ENCODE results near the gene MYH2.
"Not testable (repeated sequence)": the region's sequence is repeated elsewhere in the genome, so short reads cannot be mapped to it uniquely, and the experiment has no call there.

Gene MYH2

GRCh38 chr17:10549096-10549842, at the start of gene MYH2:
MYH2 (minus strand) TSS chr17:10549658; CDS start chr17:10547920, 1,738 bp downstream.
- DNase-seq = no peak

DNA sequence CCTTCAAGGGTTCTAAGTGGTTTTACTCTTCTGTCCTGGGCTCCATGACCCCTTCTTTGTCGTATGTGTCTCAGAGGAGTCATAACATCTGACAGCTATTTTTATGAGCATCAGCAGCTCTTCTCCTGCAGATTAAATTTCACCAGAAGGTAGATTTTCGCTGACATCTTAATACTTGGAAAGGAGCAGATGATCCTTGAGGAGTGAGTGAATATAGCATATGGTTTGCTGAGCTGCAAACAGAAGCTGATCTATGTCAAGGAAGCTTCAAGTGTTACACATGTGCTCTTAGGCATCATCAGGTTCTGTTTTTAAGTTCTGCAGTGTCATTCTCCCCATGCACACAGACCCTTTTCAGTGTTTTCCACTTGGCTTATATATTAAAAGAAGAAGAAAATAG, 49.2 kb upstream of the MYH2 start:
- no peak for DNase-seq

DNA sequence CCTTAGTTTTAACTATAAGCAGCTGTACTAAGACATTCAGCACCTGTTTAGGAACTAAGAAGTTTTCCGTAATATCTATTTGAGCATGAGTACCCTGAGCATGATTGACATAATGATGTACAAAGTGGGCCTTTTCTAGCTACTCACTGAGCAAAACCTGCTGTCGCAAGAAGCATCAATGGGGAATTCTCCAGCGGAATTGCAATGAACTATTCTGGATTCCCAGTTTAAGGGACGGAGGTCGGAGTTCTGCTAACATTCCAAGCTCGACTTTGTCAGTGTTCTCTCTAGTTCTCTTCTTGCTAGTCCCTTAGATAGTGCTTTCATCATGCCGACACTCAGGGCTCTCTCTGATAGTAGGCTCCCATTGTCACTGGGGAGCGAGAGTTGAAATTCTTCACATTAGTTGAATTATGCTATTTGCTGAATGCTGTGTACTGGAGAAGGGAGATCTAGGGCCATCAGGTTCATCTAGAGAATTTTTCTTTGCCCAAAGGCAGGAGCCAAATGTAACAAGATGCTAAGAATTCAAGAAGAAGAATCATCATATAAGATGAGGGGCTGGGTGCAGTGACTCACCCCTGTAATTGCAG, 40.2 kb upstream of the MYH2 start:
- DNase-seq = no peak

DNA sequence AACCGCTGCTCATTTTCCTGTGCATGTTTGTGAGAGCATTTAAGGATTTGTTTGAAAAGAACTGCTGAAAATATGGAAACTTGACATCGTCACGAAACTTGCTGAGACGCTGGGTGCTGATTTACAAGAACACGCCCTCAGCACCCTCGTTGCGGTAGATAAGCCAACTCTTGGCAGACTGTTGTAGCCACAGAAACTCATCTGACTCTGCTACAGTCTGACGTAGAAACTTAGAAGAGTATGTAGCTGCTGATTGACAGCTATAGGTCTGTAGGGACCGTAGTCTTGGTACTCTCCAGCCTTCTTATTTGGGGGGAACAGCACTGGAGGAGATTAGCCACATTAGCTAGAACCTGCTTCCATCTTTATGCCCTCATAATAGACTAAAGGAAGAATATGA, 36.1 kb upstream of the MYH2 start:
- no peak for DNase-seq

DNA sequence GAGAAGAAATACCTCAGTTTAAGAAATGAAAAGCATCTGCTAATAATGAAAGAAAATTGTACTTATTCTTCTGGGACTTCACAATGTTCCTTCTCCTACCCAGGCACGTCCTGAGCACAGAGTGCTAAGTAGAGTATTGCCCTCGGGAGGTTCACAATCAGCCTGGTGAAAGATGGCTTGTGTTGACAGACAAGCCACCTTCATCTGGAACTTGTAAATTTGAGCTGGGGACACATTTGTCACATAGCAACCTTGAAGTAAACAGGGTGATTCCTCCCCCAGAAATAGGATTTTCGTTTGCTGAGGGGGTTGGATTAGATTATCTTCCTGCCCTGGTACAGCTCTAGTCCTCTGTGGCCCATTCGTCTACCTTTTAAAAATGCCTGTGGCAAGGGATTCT, 34.4 kb upstream of the MYH2 start:
- no peak for DNase-seq

DNA sequence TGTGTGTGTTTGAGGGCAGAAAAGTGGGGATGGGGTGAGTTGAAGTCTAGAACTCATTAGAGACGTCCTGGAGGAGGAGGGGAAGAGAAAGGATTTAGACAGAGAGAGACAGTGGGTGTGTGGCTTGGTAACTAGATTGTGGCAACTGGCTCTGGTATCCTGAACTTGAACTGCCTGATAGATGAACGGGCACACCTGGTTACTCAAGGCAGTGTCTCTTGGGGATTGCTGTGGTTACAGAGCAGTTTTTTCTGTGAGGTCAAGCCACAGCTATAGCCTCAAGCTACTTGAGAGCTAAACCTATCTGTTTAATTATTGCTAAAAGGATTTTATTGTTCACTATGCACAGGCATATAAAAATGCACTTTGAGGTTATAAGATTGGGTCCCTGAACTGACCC, 29.8 kb upstream of the MYH2 start:
- no peak for DNase-seq

- DNase-seq = no peak
These were observed 24.9 kb upstream of the MYH2 start for GRCh38 chr17:10574324-10574723.

- no peak for DNase-seq
These were observed 14.7 kb upstream of the MYH2 start for GRCh38 chr17:10563991-10564660.

DNA sequence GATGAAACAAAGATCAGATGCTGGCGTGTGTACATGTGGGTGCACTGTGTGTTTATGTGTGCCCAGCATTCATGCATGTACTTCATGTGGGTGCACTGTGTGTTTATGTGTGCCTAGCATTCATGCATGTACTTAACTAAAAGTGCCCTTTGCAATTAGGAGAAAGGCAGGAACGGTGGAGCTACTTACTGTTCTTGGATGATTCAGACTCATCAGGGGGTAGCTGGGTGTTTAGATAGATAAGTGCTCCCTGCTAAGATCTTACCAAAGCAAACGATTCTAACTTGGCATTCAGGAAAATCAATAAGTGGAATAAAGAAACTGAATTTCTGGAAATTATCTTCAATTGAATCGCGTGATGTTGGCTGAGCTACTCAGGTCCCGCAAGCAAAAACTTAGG, 8.6 kb upstream of the MYH2 start:
- DNase-seq = no peak

DNA sequence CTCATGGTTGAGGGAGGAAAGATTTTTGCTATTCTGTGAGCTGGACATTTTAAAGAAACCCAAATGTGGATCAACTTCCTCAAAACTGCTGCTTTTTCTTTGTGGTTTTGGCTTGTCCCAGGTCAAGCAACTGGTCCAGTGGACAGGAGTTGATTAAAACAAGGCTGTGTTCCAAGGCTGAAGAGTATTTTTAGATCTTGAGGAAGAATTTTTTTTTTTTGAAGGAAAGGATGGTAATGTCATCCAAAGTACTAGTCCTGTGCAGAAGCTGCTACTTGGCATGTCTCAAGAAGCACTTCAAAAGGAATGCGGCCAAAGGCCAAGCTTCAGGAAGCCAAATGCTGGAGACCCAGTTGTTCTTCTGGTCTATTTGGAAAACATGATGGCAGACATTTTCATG, 8.0 kb upstream of the MYH2 start:
- DNase-seq = no peak

- DNase-seq = no peak
These were observed 7.0 kb upstream of the MYH2 start for GRCh38 chr17:10556301-10557005.

GRCh38 chr17:10550014-10550413, 556 bp upstream of the MYH2 start:
- DNase-seq = no peak

DNA sequence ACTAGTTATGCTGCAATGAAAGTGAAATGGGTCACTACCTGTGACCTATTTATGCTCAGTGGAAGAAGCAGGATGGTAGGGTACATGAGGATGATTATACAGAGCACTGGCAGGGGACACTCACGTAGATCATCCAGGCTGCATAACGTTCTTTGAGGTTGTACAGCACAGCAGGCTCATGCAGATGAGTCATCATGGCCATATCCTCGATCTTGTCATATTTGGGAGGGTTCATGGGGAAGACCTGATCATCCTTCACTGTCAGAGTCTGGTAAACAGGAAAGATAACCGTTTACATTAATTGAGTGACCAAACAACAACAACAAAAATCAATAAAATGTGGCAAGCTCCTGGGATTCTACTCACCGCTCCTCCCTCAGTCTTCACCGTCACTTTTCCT, 2.1 kb downstream of the MYH2 start:
- no peak for DNase-seq

GRCh38 chr17:10543486-10543885, 6.0 kb downstream of the MYH2 start:
- DNase-seq = not testable (repeated sequence)

DNA sequence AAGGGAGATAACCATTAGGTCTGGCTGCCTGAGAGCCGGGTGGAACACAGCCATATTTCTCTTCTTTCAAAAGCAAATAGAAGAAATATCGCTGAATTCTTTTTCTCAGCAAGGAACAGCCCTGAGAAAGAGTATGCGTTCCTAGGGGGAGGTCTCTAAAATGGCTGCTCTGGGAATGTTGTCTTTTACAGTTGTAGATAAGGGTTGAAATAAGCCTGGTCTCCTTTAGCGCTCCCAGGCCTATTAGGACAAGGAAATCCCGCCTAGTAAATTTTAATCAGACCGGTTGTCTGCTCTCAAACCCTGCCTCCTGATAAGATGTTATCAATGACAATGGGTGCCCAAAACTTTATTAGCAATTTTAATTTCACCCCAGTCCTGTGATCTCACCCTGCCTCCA, 8.3 kb downstream of the MYH2 start:
- not testable (repeated sequence) for DNase-seq

GRCh38 chr17:10532026-10532425, 17.4 kb downstream of the MYH2 start:
- no peak for DNase-seq

- no peak for DNase-seq
These were observed 22.0 kb downstream of the MYH2 start for GRCh38 chr17:10527419-10527818.

GRCh38 chr17:10526517-10526916, 22.9 kb downstream of the MYH2 start:
- DNase-seq = no peak

DNA sequence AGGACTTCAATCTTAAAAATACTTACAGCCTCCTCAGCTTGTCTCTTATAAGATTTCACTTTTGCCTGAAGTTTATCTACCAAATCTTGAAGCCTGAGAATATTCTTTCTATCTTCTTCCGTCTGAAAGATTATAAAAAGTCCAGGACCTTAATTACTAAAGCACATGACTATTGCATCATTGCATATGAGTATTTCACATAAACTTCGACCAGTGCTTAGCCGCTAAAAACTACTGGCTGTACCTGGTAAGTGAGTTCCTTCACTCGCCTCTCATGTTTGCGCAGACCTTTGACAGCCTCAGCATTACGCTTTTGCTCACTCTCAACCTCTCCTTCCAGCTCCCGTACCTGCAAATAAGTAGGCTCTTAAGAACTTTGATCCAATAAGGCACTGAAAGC, 26.4 kb downstream of the MYH2 start:
- no peak for DNase-seq

DNA sequence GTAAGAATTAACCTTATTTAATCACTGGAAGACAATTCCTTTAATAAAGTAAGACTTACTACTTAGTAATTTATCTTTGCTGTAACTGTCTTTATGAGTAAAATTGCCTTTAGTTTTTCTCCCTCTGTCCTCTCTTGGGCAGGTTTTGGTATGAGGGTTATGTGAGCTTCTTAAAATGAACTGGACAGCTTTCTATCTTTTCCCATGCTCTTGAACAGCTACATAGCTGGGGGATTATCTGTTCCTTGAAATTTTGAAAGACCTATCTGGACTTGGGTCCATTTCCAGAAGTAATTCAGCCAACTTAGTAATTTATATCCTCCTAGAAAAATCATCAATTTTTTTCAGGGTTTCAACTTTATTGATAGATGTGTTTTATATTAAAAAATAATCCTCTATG, 27.5 kb downstream of the MYH2 start:
- no peak for DNase-seq

DNA sequence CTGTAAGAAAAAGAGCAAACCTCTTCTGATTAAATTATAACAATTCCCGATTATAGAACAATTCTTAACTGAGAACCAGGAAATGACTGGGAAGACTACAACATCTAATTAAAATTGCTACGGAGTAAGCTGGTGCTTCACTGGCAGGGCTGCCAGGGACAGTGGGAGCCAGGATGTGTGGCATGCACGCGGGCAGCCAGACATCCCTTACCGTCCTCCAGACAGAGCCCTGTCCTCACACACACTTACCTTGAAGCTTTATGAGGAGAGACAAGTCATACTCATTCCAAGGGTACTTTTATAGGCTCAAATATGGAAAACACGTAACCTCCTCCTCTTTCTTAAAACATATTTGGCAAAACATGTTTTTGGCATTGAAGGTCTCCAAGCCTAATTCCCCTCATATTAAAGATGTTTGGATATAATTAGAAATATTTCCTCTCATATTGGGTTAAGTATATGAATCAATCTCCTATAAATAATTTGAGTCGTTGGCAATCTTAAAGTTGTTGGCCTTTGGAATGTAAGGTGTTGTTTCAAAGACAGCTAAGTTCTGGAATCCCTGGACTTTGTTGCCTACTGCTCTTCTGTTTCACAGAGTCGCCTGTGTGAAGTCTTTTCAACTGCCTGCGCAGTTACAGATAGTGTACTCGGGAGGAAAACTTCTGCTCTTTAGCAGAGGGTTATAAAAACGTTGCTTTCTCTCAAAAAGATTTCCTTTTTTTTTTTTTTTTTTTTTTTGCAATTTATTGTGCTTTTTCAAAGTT, 31.0 kb downstream of the MYH2 start, which contains the start of gene MYH1:
Gene MYH1, minus strand, starts transcription at position 272 of the 767 bp plus-strand sequence. CDS start 1,900 bp downstream, outside the sequence.
- DNase-seq = no peak

DNA sequence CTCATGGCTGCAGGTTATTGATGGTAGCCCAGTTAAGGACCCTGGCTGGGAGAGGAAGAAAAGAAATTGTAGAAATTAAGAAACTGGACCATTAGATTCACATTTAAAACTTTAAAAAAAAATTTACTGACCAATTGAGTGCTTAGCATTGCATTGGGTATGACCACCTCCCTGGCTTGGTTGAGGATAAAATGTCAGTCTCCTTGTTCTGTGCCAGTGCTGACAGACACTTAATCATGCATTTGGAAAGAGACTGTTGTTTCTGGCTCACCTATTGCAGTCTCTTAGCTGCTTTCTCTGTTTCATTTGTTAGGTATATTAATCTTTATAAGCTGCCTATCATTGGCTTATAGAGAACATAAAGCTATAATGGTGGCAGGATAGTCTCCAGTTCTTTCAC, 32.8 kb downstream of the MYH2 start:
- no peak for DNase-seq

DNA sequence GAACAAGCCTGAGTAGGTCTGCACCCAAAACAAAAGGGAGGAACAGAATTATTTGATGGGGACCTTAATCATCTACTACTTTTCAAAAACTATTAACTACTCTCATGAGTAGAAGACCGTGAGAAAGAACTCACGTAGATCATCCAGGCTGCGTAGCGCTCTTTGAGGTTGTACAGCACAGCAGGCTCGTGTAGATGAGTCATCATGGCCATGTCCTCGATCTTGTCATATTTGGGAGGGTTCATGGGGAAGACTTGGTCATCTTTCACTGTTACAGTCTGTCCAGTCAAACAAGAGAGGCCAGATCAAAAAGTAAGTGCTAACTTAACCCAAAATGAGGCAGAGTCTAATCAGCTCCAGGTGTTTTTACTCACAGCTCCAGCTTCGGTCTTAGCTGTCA, 33.4 kb downstream of the MYH2 start:
- no peak for DNase-seq
